ENCODE results near the gene STEAP3. TPM values are rescaled to one million over a fixed set of nuclear protein-coding genes. Genes with fewer than 3 reads are reported as not detected.

Gene STEAP3
- total RNA-seq, 1 experiment from 2014 or later: 15.4 TPM

DNA sequence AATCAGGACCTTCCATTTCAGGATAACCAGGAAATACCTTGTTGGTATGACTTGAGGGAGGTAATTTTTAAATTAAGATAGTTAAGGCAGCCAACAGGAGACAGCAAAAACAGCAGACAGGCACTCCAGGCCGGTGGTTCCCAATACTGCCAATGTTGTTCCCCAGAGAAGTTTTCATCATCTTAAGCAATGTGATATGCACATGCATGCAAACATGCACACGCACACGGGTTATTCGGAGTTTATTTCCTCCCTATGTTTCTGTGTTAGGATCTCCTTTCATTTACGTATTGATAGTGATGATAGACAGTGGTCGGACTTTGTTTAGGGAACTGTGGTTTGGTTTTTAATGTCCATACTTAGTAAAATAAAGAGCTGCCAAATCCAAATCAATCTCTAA lies 55.3 kb downstream of the STEAP3 start:
- H3K23me2 ChIP-seq (ENCODE audit: insufficient read length, low read depth, low read length, poor library complexity, severe bottlenecking): no peaks in the 10 kb centered on the region
- H2BK20ac ChIP-seq (ENCODE audit: low read depth, low read length, poor library complexity, severe bottlenecking): no peak overlapping the region
- no peaks in the 10 kb centered on the region for H3K27me3 Mint-ChIP-seq (ENCODE audit: low read depth)
- no peaks in the 10 kb centered on the region for H3K79me2 ChIP-seq (ENCODE audit: insufficient read depth, low read length)
- DNase-seq: no peak
- no peak overlapping the region for H3T11ph ChIP-seq (ENCODE audit: low read length)
- H2AFZ ChIP-seq (ENCODE audit: low read length): no peak overlapping the region
- H2BK12ac ChIP-seq (ENCODE audit: insufficient read length, low read depth, low read length): no peak overlapping the region
- no peak overlapping the region for H3K23ac ChIP-seq (ENCODE audit: insufficient read length, low read depth, low read length)
- no peaks in the 10 kb centered on the region for H3K27me3 ChIP-seq (ENCODE audit: insufficient read depth, low read length)
- no peak overlapping the region for H3K27ac ChIP-seq (ENCODE audit: insufficient read length, low read depth, low read length)
- H3K18ac ChIP-seq (ENCODE audit: insufficient read length, low read depth, low read length): no peak overlapping the region
- no peak overlapping the region for H3K9ac ChIP-seq (ENCODE audit: extremely low read depth, insufficient read length, low read length)
- no peak overlapping the region for H3K4me2 ChIP-seq (ENCODE audit: insufficient read depth, insufficient read length, low read length)
- no peak overlapping the region for H3K56ac ChIP-seq (ENCODE audit: insufficient read length, low read depth, low read length)
- no peak overlapping the region for H3K4ac ChIP-seq (ENCODE audit: low read depth, low read length)
- no peak overlapping the region for H4K91ac ChIP-seq (ENCODE audit: insufficient read length, low read depth, low read length)
- H2BK15ac ChIP-seq (ENCODE audit: low read depth, low read length): no peak overlapping the region
- H3K9me3 Mint-ChIP-seq: no peaks in the 10 kb centered on the region; a peak in 1 of 5 replicates
- no peak overlapping the region for H3K14ac ChIP-seq (ENCODE audit: insufficient read depth, low read length)
- H3K79me1 ChIP-seq (ENCODE audit: insufficient read depth, low read depth, low read length, poor library complexity, severe bottlenecking): no peaks in the 10 kb centered on the region
- H4K8ac ChIP-seq (replicated peaks; ENCODE audit: insufficient read length, low read depth, low read length): no peak overlapping the region
- H4K20me1 ChIP-seq (ENCODE audit: control insufficient read depth, insufficient read depth, insufficient read length): no peaks in the 10 kb centered on the region
- H3K9me3 ChIP-seq (ENCODE audit: control insufficient read depth, low read depth, low read length): no peaks in the 10 kb centered on the region
- TF ChIP-seq, protein P1, sequence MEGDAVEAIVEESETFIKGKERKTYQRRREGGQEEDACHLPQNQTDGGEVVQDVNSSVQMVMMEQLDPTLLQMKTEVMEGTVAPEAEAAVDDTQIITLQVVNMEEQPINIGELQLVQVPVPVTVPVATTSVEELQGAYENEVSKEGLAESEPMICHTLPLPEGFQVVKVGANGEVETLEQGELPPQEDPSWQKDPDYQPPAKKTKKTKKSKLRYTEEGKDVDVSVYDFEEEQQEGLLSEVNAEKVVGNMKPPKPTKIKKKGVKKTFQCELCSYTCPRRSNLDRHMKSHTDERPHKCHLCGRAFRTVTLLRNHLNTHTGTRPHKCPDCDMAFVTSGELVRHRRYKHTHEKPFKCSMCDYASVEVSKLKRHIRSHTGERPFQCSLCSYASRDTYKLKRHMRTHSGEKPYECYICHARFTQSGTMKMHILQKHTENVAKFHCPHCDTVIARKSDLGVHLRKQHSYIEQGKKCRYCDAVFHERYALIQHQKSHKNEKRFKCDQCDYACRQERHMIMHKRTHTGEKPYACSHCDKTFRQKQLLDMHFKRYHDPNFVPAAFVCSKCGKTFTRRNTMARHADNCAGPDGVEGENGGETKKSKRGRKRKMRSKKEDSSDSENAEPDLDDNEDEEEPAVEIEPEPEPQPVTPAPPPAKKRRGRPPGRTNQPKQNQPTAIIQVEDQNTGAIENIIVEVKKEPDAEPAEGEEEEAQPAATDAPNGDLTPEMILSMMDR (conservative IDR thresholded peaks at IDR 0.05): no peak
- no peak overlapping the region for H3K4me3 Mint-ChIP-seq
- no peaks in the 10 kb centered on the region for H3K36me3 Mint-ChIP-seq (ENCODE audit: insufficient read depth in 1 of 3, low read depth in 3 of 3)
- no peak overlapping the region for H2AK5ac ChIP-seq (ENCODE audit: insufficient read length, low read length)
- no peak overlapping the region; a peak in 1 of 7 replicates for H3K27ac Mint-ChIP-seq
- no peaks in the 10 kb centered on the region for H3K4me1 ChIP-seq (ENCODE audit: insufficient read depth, low read length)
- H4K5ac ChIP-seq (ENCODE audit: insufficient read length, low read depth, low read length): no peak overlapping the region
- no peak overlapping the region for H2BK5ac ChIP-seq (ENCODE audit: insufficient read length, low read length)
- H2BK120ac ChIP-seq (ENCODE audit: low read depth, low read length, poor library complexity, severe bottlenecking): no peak overlapping the region
- H3K4me1 Mint-ChIP-seq: peaks cover 6 to 23% of the 10 kb centered on the region in 2 experiments
- WGBS (ENCODE audit: extremely low coverage, insufficient read length, low lambda C conversion rate): no CpG with 5 or more reads among the region's 6 CpGs
